Fibroblast of the aortic adventitia (primary cell): ENCODE measurements around the gene PNN. TPM values are rescaled to one million over a fixed set of nuclear protein-coding genes. Genes with fewer than 3 reads are reported as not detected.
A peak's percentile ranks its signal among the peaks of the same experiment; 100 is the strongest.
"Not testable (repeated sequence)": the region's sequence is repeated elsewhere in the genome, so short reads cannot be mapped to it uniquely, and the experiment has no call there.

ENCODE experiments used
- DNase-seq: peaks from one replicate; pipeline ENCODE4 v3.0.0-alpha.2; 2010; ENCODE audit warnings: low read depth
- H3K4me3 ChIP-seq: 2 replicates; pipeline ENCODE4 v1.5.1; 2011; ENCODE audit warnings: low read depth, mild to moderate bottlenecking, control low read depth, low read length, moderate library complexity
- total RNA-seq: library from RNA; depleted of rRNA; stranded (reverse); fragments of >200 nt; gene quantifications from 2 replicates; pipeline ENCODE4 v1.2.3, GENCODE V29; 2012; ENCODE audit warnings: low replicate concordance
- TF ChIP-seq, protein P1 (sequence below): IDR thresholded peaks from 2 replicates; pipeline ENCODE4 v1.5.1; 2011; ENCODE audit warnings: mild to moderate bottlenecking, low read length, control low read depth, inconsistent platforms; ENCODE audit not compliant: insufficient read depth

Gene PNN
- total RNA-seq, 1 donor, result 21.7 TPM

DNA sequence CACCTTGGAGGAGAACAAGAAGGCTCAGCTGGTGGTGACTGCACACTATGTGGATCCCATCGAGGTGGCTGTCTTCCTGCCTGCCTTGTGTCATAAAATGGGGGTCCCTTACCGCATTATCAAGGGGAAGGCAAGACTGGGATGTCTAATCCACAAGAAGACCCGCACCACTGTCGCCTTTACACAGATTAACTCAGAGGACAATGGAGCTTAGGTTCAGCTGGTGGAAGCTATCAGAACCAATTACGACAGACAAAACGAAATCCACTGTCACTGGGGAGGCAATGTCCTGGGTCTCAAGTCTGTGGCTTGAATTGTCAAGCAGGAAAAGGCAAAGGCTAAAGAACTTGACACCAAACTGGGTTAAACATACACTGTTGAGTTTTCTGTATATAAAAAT, 17.6 kb upstream of the PNN start:
- DNase-seq, result no peak
- H3K4me3 ChIP-seq, result no peak overlapping the region
- TF ChIP-seq, protein P1, sequence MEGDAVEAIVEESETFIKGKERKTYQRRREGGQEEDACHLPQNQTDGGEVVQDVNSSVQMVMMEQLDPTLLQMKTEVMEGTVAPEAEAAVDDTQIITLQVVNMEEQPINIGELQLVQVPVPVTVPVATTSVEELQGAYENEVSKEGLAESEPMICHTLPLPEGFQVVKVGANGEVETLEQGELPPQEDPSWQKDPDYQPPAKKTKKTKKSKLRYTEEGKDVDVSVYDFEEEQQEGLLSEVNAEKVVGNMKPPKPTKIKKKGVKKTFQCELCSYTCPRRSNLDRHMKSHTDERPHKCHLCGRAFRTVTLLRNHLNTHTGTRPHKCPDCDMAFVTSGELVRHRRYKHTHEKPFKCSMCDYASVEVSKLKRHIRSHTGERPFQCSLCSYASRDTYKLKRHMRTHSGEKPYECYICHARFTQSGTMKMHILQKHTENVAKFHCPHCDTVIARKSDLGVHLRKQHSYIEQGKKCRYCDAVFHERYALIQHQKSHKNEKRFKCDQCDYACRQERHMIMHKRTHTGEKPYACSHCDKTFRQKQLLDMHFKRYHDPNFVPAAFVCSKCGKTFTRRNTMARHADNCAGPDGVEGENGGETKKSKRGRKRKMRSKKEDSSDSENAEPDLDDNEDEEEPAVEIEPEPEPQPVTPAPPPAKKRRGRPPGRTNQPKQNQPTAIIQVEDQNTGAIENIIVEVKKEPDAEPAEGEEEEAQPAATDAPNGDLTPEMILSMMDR, result no peak

DNA sequence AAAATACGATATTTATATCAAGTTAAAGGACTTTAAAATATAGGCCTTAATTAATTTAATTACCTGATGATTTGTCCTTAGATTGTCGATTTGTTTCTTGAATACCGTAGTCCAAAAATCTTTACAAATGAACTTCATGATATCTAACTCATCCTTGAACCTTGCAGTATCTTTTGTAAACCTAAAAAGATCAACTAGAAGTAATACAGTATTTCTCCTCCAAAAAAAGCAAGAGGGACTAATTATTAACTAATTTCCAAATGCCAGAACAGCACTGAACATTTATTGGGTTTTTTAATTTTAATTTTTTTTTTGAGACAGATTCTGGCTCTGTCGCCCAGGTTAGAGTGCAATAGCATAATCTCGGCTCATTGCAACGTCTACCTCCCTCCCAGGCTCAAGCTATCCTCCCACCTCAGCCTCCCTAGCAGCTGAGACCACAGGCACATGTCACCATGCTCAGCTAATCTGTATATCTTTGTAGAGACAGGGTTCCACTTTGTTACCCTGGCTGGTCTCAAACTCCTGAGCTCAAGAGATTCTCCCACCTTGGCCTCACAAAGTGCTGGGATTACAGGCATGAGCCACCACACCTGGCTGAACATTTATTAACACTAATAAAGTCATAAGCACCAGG, 16.7 kb upstream of the PNN start:
- TF ChIP-seq, protein P1, result no peak
- DNase-seq, result no peak
- no peak overlapping the region for H3K4me3 ChIP-seq

DNA sequence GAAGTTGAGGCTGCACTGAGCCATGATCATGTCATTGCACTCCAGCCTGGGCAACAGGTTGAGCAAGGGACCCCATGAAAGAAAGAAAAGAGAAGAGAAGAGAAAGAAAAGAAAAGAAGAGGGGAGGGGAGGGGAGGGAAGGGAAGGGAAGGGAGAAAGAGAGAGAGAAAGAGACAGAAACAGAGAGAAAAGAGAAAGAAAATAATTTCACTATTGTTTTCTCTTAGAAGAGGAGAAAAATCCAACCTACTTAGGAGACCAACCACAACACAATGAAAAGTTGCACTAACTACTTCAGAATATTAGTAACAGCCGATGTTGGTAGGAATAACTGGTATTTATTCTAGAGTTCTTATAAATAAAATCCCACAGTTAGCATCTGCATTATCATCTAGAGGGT, 14.6 kb upstream of the PNN start:
- TF ChIP-seq, protein P1, result no peak
- no peak overlapping the region for H3K4me3 ChIP-seq

DNA sequence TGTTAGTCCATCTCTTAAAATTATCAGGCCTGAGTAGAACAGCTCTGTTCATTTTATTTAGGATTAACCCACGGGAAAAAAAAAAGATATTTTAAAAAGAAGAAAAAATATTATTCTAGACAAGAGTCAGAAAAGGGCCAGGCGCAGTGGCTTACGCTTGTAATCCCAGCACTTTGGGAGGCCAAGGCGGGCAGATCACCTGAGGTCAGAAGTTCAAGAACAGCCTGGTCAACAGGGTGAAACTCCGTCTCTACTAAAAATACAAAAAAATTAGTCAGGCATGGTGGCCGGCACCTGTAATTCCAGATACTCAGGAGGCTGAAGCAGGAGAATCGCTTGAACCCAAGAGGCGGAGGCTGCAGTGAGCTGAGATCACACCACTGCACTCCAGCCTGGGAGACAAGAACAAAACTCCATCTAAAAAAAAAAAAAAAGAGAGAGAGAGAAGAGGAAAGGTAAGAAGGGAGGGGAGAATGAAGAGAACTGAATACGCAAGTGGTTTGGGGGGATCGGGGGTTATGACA, 7.2 kb upstream of the PNN start:
- DNase-seq, H3K4me3 ChIP-seq: not testable (repeated sequence)

More for the DNA sequence above, 14.6 kb upstream of the PNN start:
- DNase-seq, result no peak

DNA sequence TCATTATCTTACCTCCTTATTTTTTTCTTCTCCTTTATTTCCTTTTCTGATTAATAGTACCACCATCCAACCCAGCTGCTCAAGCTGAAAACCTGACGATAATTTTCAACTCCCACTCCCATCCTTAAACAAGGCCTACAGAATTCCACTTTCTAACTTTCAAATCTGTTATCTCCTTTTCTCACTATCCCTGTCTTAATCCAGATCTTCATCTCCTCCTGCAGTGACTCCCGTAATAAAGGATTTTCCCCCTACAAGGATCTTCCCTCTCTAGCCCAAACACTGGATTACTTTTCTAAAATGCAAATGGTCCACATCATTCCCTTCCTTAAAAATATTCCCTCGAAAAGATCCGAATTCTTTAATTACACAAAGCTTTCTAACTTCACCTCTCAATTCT, 6.5 kb upstream of the PNN start:
- peak overlapping the region; percentile 82 for H3K4me3 ChIP-seq
- no peak for DNase-seq
- TF ChIP-seq, protein P1, result no peak

DNA sequence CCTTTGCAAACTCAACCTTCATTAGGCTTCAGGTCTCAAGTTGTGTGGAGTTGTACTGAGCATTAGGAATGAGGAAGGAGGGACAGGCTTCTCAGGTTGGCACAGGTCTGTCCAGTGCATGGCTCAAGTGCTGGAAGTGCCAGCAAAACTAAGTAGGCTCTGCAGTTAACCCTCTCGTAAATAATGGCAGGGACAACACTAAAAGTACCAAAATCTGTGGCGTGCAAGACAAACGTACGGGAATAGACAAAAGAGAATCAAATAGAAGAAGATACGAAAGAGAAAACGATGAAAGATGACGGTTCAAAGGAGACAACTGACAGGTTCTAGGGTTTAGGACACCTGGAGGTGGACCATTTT, 5.5 kb upstream of the PNN start:
- TF ChIP-seq, protein P1, result no peak
- peak overlapping the region; percentile 82 for H3K4me3 ChIP-seq
- DNase-seq, result peak; percentile 16

DNA sequence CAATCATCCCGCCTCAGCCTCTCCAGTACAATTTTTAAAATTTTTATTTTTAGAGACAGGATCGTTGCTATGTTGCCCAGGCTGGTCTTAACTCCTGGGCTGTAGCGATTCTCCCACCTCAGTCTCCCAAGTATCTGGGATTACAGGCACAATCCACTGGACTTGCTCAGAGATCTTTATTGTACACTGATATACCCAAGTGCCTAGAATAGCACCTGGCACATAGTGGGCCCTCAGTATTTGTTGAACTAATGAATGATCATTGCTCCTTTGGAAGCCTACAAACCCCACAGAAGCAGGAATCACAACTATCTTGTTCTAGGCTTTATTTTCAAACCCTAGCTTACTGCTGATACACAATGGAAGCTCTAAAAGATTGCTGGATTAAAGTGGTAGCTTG, 1.9 kb upstream of the PNN start:
- TF ChIP-seq, protein P1, result no peak
- H3K4me3 ChIP-seq, result no peak overlapping the region
- DNase-seq, result no peak
